GF-D8 (cell line): Measurements from ENCODE around the gene CT83.

Experiments
- DNase-seq: peaks from one replicate; lab custom pipeline; 2025; lab: John Stamatoyannopoulos, UW

CT83 gene

GRCh38 chrX:116462822-116463221 is at the start of gene CT83:
Gene CT83, minus strand, starts transcription at chrX:116462976. Its CDS starts 120 bp downstream, at chrX:116462856.
- DNase-seq = no peak

GRCh38 chrX:116499780-116500179 is 37.0 kb upstream of the CT83 start:
- no peak for DNase-seq

GRCh38 chrX:116493271-116493670 is 30.5 kb upstream of the CT83 start:
- DNase-seq = no peak

GRCh38 chrX:116490104-116490503 is 27.3 kb upstream of the CT83 start:
- DNase-seq = no peak

- no peak for DNase-seq
These were observed 17.3 kb upstream of the CT83 start for GRCh38 chrX:116480059-116480458.

GRCh38 chrX:116449156-116449555 is 13.6 kb downstream of the CT83 start:
- no peak for DNase-seq

GRCh38 chrX:116436358-116436816 is 26.4 kb downstream of the CT83 start, which contains the start of gene SLC6A14:
Gene SLC6A14, plus strand, starts transcription at chrX:116436606. Its CDS starts 104 bp downstream, at chrX:116436710.
- no peak for DNase-seq

- DNase-seq = no peak
These were observed 27.2 kb downstream of the CT83 start for GRCh38 chrX:116435597-116435996.

GRCh38 chrX:116427978-116428377 is 34.8 kb downstream of the CT83 start:
- no peak for DNase-seq

- DNase-seq = no peak
These were observed 44.8 kb downstream of the CT83 start for GRCh38 chrX:116417968-116418367.

GRCh38 chrX:116417214-116417613 is 45.6 kb downstream of the CT83 start:
- no peak for DNase-seq

- no peak for DNase-seq
These were observed 49.5 kb downstream of the CT83 start for GRCh38 chrX:116413273-116413672.
